OCI-LY7 (cell line): ENCODE measurements around the gene SMIM33. TPM values are rescaled to one million over a fixed set of nuclear protein-coding genes. Genes with fewer than 3 reads are reported as not detected.

ENCODE experiments used
- BruUV-seq: library from RNA; stranded (reverse); fragments of 400-500 nt; replicated peaks from 2 replicates; lab custom pipeline; 2021; lab: Mats Ljungman, UMichigan
- CTCF ChIA-PET: fragments of 300-600 bp; sonication (Branson Sonifier 250); formaldehyde crosslinking; loops from one replicate; lab custom pipeline; 2022; ENCODE audit warnings: antibody characterized with exemption; ENCODE audit not compliant: unreplicated experiment; lab: Charles Lee
- POLR2A ChIA-PET: fragments of 300-600 bp; sonication (Branson Sonifier 250); formaldehyde crosslinking; loops from one replicate; lab custom pipeline; 2022; ENCODE audit warnings: antibody characterized with exemption; lab: Charles Lee
- DNase-seq: peaks from one replicate; pipeline ENCODE4 v3.0.0-alpha.2; 2015; ENCODE audit warnings: low spot score
- H2AFZ ChIP-seq: fragments of 200-600 bp; sonication (generic), shearing (Covaris generic); 2 replicates; pipeline ENCODE4 v1.6.1; 2014; ENCODE audit warnings: mild to moderate bottlenecking, antibody characterized with exemption, low read length, moderate library complexity
- H3K27ac ChIP-seq: fragments of 200-600 bp; sonication (generic); 2 replicates; pipeline ENCODE4 v1.5.1; 2014; ENCODE audit warnings: mixed run types, low read depth, mild to moderate bottlenecking, moderate library complexity, low read length, inconsistent platforms; ENCODE audit not compliant: poor library complexity, severe bottlenecking
- H3K36me3 ChIP-seq: fragments of 200-600 bp; sonication (generic); 2 replicates; pipeline ENCODE4 v1.6.1; 2014; ENCODE audit warnings: mild to moderate bottlenecking, antibody characterized with exemption, low read length, moderate library complexity, mixed read lengths; ENCODE audit not compliant: insufficient read depth
- H3K4me1 ChIP-seq: fragments of 200-600 bp; sonication (generic); 2 replicates; pipeline ENCODE4 v1.5.1; 2014; ENCODE audit warnings: mild to moderate bottlenecking, low read length; ENCODE audit not compliant: insufficient read depth, poor library complexity, severe bottlenecking
- H3K4me2 ChIP-seq: fragments of 200-600 bp; sonication (generic); 2 replicates; pipeline ENCODE4 v1.6.1; 2014; ENCODE audit warnings: mild to moderate bottlenecking, low read length
- H3K4me3 ChIP-seq: fragments of 200-600 bp; sonication (generic); 2 replicates; pipeline ENCODE4 v1.5.1; 2014; ENCODE audit warnings: mild to moderate bottlenecking, low read depth, low read length; ENCODE audit not compliant: poor library complexity, severe bottlenecking
- H3K79me2 ChIP-seq: fragments of 200-600 bp; sonication (generic); 2 replicates; pipeline ENCODE4 v1.6.1; 2016; ENCODE audit warnings: low read depth, mild to moderate bottlenecking, low read length, moderate library complexity, mixed read lengths; ENCODE audit not compliant: insufficient read depth
- H3K9me2 ChIP-seq: fragments of 200-600 bp; sonication (generic); 2 replicates; pipeline ENCODE4 v1.6.1; 2016; ENCODE audit warnings: mild to moderate bottlenecking, low read length, mixed read lengths; ENCODE audit not compliant: insufficient read depth
- H3K9me3 ChIP-seq: fragments of 200-600 bp; sonication (generic); 2 replicates; pipeline ENCODE4 v1.6.1; 2014; ENCODE audit warnings: mild to moderate bottlenecking, mixed run types, low read length, mixed read lengths
- H4K20me1 ChIP-seq: fragments of 200-600 bp; sonication (generic); 2 replicates; pipeline ENCODE4 v1.6.1; 2014; ENCODE audit warnings: mild to moderate bottlenecking, antibody characterized with exemption, low read length, moderate library complexity, mixed read lengths; ENCODE audit not compliant: insufficient read depth
- CTCF ChIP-seq: fragments of 200-600 bp; sonication (generic); conservative IDR thresholded peaks from 2 replicates; pipeline ENCODE4 v1.5.1; 2014; ENCODE audit warnings: mild to moderate bottlenecking, antibody characterized with exemption, low read length, moderate library complexity, mixed read lengths
- EZH2phosphoT487 ChIP-seq: fragments of 200-600 bp; sonication (generic); IDR thresholded peaks from 2 replicates; pipeline ENCODE4 v1.6.1; 2018; ENCODE audit warnings: low read depth, borderline replicate concordance, mild to moderate bottlenecking, mixed run types, antibody characterized with exemption, low read length, moderate library complexity, mixed read lengths
- intact Hi-C: fragments of 100-400 bp; cut with micrococcal nuclease; formaldehyde crosslinking; loops from one replicate; pipeline ENCODE4 v1.10.0; 2022; ENCODE audit not compliant: unreplicated experiment
- total RNA-seq, 2 experiments: library from RNA; depleted of rRNA in 1 of 2; stranded (reverse); fragments of >200 nt in 1 of 2; shearing (Covaris generic) in 1 of 2; gene quantifications; 2 replicates each; pipeline ENCODE4 v1.2.3, GENCODE V29; 2014 to 2022

The SMIM33 gene
- total RNA-seq, 2 experiments from 2014 or later, result not detected

- Histone ChIP-seq H3K9me3 (no peaks in the 10 kb centered on the region), H2AFZ (no peak overlapping the region), H3K4me2 (no peak overlapping the region), H3K79me2 (no peaks in the 10 kb centered on the region), H3K27ac (no peak overlapping the region), H3K36me3 (no peaks in the 10 kb centered on the region), H4K20me1 (no peaks in the 10 kb centered on the region), H3K4me3 (no peak overlapping the region), H3K9me2 (no peaks in the 10 kb centered on the region), H3K4me1 (no peaks in the 10 kb centered on the region)
- no TSS peak for BruUV-seq
- ChIA-PET POLR2A (interaction anchor here (0.8 kb wide), 1 partner anchor 11 kb away, joined by 3 read pairs; no protein-coding TSS in a partner anchor), CTCF (no interaction called here)
- no peak for TF ChIP-seq EZH2phosphoT487
- no peak for TF ChIP-seq CTCF
- DNase-seq, result no peak
- intact Hi-C loops, result no loop called here
These were observed 39.1 kb upstream of the SMIM33 start for GRCh38 chr5:139431706-139432105.

GRCh38 chr5:139435676-139436075 is 35.1 kb upstream of the SMIM33 start:
- Histone ChIP-seq H3K27ac (no peak overlapping the region), H2AFZ (no peak overlapping the region), H3K4me1 (peaks cover 11% of the 10 kb centered on the region), H3K4me3 (no peak overlapping the region), H3K9me2 (no peaks in the 10 kb centered on the region), H3K36me3 (no peaks in the 10 kb centered on the region), H4K20me1 (no peaks in the 10 kb centered on the region), H3K9me3 (no peaks in the 10 kb centered on the region), H3K79me2 (no peaks in the 10 kb centered on the region), H3K4me2 (no peak overlapping the region)
- no TSS peak for BruUV-seq
- TF ChIP-seq EZH2phosphoT487 (no peak), CTCF (no peak)
- CTCF ChIA-PET, result no interaction called here
- DNase-seq, result no peak
- intact Hi-C loops, result no loop called here
- POLR2A ChIA-PET, result interaction anchor here (1.4 kb wide), 1 partner anchor 10 kb away, joined by 5 read pairs; no protein-coding TSS in a partner anchor

GRCh38 chr5:139438707-139439012 is 32.1 kb upstream of the SMIM33 start:
- H3K36me3 ChIP-seq, result no peaks in the 10 kb centered on the region
- peaks cover 15% of the 10 kb centered on the region for H3K4me1 ChIP-seq
- CTCF ChIA-PET, result interaction anchor here (0.6 kb wide), 2 partner anchors 14 to 23 kb away, joined by 4 read pairs; no protein-coding TSS in a partner anchor
- no peak for DNase-seq
- no peak overlapping the region for H3K27ac ChIP-seq
- no peaks in the 10 kb centered on the region for H3K9me3 ChIP-seq
- TF ChIP-seq CTCF (no peak), EZH2phosphoT487 (no peak)
- H3K79me2 ChIP-seq, result no peaks in the 10 kb centered on the region
- intact Hi-C loops, result no loop called here
- H3K4me3 ChIP-seq, result peak overlapping the region; percentile 80
- H3K4me2 ChIP-seq, result peak overlapping the region; percentile 79
- POLR2A ChIA-PET, result interaction anchor here (0.6 to 1.5 kb wide), 5 partner anchors 9 to 340 kb away, joined by 3 to 5 read pairs (median 3); no protein-coding TSS in a partner anchor
- peak overlapping the region; percentile 94; the same call in 1 of the 2 replicates for H2AFZ ChIP-seq
- no peaks in the 10 kb centered on the region for H4K20me1 ChIP-seq
- no TSS peak for BruUV-seq
- H3K9me2 ChIP-seq, result no peaks in the 10 kb centered on the region
